Keratinocyte (primary cell): ENCODE data around the gene FBP1. TPM values are rescaled to one million over a fixed set of nuclear protein-coding genes. Genes with fewer than 3 reads are reported as not detected.

Experiments
- DNase-seq: peaks from one replicate; pipeline ENCODE4 v3.0.0-alpha.2; 2011; ENCODE audit warnings: low read depth, missing footprints, low spot score
- FAIRE-seq: peaks from 2 replicates; lab custom pipeline; 2011; peaks lifted over from hg19 to GRCh38; lab: Jason Lieb, UNC
- H2AFZ ChIP-seq: 2 replicates; pipeline ENCODE4 v1.6.0; 2012; ENCODE audit warnings: low read length, control low read depth, inconsistent platforms; ENCODE audit not compliant: control insufficient read depth
- H3K27ac ChIP-seq: 2 replicates; pipeline ENCODE4 v1.5.1; 2011; ENCODE audit warnings: low read length; ENCODE audit not compliant: control insufficient read depth, insufficient read depth
- H3K27me3 ChIP-seq: 3 replicates; pipeline ENCODE4 v1.6.0; 2011; ENCODE audit warnings: low read length; ENCODE audit not compliant: control insufficient read depth, insufficient read depth; ENCODE audit errors: extremely low read depth
- H3K36me3 ChIP-seq, 2 experiments: 2 replicates in 1 of 2; 3 replicates in 1 of 2; pipeline ENCODE4 v1.5.1; 2011; ENCODE audit warnings: low read length in 2 of 2, mild to moderate bottlenecking in 1 of 2; ENCODE audit not compliant: control insufficient read depth in 2 of 2, insufficient read depth in 2 of 2; ENCODE audit errors: extremely low read depth in 1 of 2
- H3K4me1 ChIP-seq: 3 replicates; pipeline ENCODE4 v1.5.1; 2011; ENCODE audit warnings: low read length; ENCODE audit not compliant: control insufficient read depth, insufficient read depth; ENCODE audit errors: extremely low read depth
- H3K4me2 ChIP-seq: 3 replicates; pipeline ENCODE4 v1.6.0; 2011; ENCODE audit warnings: low read depth, low read length; ENCODE audit not compliant: control insufficient read depth, insufficient read depth; ENCODE audit errors: extremely low read depth
- H3K4me3 ChIP-seq, 3 experiments: fragments of 200-600 bp in 1 of 3; sonication (generic) in 1 of 3; 2 replicates in 2 of 3; 3 replicates in 1 of 3; pipeline ENCODE4 v1.5.1; 2011 to 2016; ENCODE audit warnings: low read length in 3 of 3, mild to moderate bottlenecking in 3 of 3, control low read depth in 2 of 3, inconsistent platforms in 1 of 3, low read depth in 1 of 3, mixed read lengths in 1 of 3, mixed run types in 1 of 3, moderate library complexity in 1 of 3; ENCODE audit not compliant: control insufficient read depth in 2 of 3, insufficient read depth in 2 of 3; ENCODE audit errors: extremely low read depth in 1 of 3
- H3K79me2 ChIP-seq: 2 replicates; pipeline ENCODE4 v1.6.0; 2012; ENCODE audit warnings: low read length; ENCODE audit not compliant: control insufficient read depth, insufficient read depth
- H3K9ac ChIP-seq: 3 replicates; pipeline ENCODE4 v1.6.0; 2011; ENCODE audit warnings: low read length; ENCODE audit not compliant: control insufficient read depth, insufficient read depth; ENCODE audit errors: extremely low read depth
- H3K9me1 ChIP-seq: 3 replicates; pipeline ENCODE4 v1.6.0; 2011; ENCODE audit warnings: low read length; ENCODE audit not compliant: control insufficient read depth, insufficient read depth; ENCODE audit errors: extremely low read depth
- H3K9me3 ChIP-seq: 2 replicates; pipeline ENCODE4 v1.5.1; 2012; ENCODE audit warnings: low read depth, low read length; ENCODE audit not compliant: control insufficient read depth
- H4K20me1 ChIP-seq: 3 replicates; pipeline ENCODE4 v1.6.0; 2011; ENCODE audit warnings: low read length; ENCODE audit not compliant: control insufficient read depth, insufficient read depth; ENCODE audit errors: extremely low read depth
- EZH2 ChIP-seq: IDR thresholded peaks from one replicate; pipeline ENCODE4 v1.6.1; 2012; ENCODE audit warnings: inconsistent platforms, mild to moderate bottlenecking, low read length, moderate library complexity
- dilution Hi-C: fragments of 300-500 bp; cut with MboI; formaldehyde crosslinking; loops from one replicate; pipeline ENCODE4 v1.7.0; 2020; ENCODE audit warnings: low sequenced_read_pairs; ENCODE audit not compliant: extremely low pct_ligation_motif_present
- polyA plus RNA-seq, 5 experiments: library from polyadenylated mRNA; depleted of rRNA in 3 of 5; stranded (reverse) in 3 of 5; stranded (forward) in 1 of 5; unstranded in 1 of 5; fragments of >200 nt; gene quantifications; 1 replicate in 1 of 5; 2 replicates in 3 of 5; 3 replicates in 1 of 5; pipeline versions ENCODE4 v1.2.1 to v1.2.3, GENCODE V29; 2011 to 2012; ENCODE audit warnings: missing spikeins in 2 of 5, low read depth in 1 of 5, low replicate concordance in 1 of 5
- TF ChIP-seq, protein P1 (sequence below), 3 experiments: IDR thresholded peaks in 1 of 3; conservative IDR thresholded peaks in 1 of 3; optimal IDR thresholded peaks in 1 of 3; 2 replicates in 2 of 3; 3 replicates in 1 of 3; pipeline versions ENCODE3 to v1.5.1; 2011; ENCODE audit warnings: low read length in 3 of 3, mild to moderate bottlenecking in 3 of 3, moderate library complexity in 2 of 3, control low read depth in 1 of 3, inconsistent platforms in 1 of 3; ENCODE audit not compliant: insufficient read depth in 2 of 3; ENCODE audit errors: extremely low read depth in 1 of 3

Gene FBP1
- polyA plus RNA-seq, 1 donor (not counting 4 experiments of a cell fraction or from before 2014, with no cell fraction given), result 0.16 TPM

DNA sequence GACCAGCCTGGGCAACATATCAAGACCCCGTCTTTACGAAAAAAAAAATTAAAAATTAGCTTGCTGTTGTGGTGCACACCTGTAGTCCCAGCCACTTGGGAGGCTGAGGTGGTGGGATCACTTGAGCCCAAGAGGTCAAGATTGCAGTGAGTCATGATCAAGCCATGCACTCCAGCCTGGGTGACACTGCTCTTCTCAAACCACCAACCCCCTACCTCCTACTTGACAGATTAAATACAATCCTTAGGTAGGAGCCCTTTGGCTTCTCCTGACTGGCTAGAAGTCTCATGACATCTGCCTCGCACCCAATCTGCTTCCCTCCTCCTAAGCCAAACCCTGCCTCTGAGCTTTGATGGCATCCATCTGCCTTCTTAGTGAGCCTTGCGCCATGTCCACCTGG lies 11.6 kb upstream of the FBP1 start:
- TF ChIP-seq, protein P1, sequence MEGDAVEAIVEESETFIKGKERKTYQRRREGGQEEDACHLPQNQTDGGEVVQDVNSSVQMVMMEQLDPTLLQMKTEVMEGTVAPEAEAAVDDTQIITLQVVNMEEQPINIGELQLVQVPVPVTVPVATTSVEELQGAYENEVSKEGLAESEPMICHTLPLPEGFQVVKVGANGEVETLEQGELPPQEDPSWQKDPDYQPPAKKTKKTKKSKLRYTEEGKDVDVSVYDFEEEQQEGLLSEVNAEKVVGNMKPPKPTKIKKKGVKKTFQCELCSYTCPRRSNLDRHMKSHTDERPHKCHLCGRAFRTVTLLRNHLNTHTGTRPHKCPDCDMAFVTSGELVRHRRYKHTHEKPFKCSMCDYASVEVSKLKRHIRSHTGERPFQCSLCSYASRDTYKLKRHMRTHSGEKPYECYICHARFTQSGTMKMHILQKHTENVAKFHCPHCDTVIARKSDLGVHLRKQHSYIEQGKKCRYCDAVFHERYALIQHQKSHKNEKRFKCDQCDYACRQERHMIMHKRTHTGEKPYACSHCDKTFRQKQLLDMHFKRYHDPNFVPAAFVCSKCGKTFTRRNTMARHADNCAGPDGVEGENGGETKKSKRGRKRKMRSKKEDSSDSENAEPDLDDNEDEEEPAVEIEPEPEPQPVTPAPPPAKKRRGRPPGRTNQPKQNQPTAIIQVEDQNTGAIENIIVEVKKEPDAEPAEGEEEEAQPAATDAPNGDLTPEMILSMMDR (optimal IDR thresholded peaks at IDR 0.05 in 1 of 3, IDR thresholded peaks at IDR 0.05 in 1 of 3, conservative IDR thresholded peaks at IDR 0.05 in 1 of 3; ENCODE audit: extremely low read depth in 1 of 3, insufficient read depth in 2 of 3, low read length in 3 of 3), result no peak
- TF ChIP-seq EZH2, result no peak
- H3K9me3 ChIP-seq, result no peaks in the 10 kb centered on the region
- DNase-seq, result no peak
- H3K36me3 ChIP-seq, result no peaks in the 10 kb centered on the region
- no peaks in the 10 kb centered on the region for H3K9me1 ChIP-seq
- peaks cover 35% of the 10 kb centered on the region for H3K4me1 ChIP-seq
- H4K20me1 ChIP-seq, result no peaks in the 10 kb centered on the region
- H3K27ac ChIP-seq, result no peak overlapping the region
- H2AFZ ChIP-seq, result no peak overlapping the region
- H3K79me2 ChIP-seq, result no peaks in the 10 kb centered on the region
- dilution Hi-C loops, result no loop called here
- FAIRE-seq, result no peak
- H3K27me3 ChIP-seq, result no peaks in the 10 kb centered on the region
- H3K4me3 ChIP-seq, result no peak overlapping the region
- no peak overlapping the region for H3K9ac ChIP-seq
- H3K4me2 ChIP-seq, result no peak overlapping the region

DNA sequence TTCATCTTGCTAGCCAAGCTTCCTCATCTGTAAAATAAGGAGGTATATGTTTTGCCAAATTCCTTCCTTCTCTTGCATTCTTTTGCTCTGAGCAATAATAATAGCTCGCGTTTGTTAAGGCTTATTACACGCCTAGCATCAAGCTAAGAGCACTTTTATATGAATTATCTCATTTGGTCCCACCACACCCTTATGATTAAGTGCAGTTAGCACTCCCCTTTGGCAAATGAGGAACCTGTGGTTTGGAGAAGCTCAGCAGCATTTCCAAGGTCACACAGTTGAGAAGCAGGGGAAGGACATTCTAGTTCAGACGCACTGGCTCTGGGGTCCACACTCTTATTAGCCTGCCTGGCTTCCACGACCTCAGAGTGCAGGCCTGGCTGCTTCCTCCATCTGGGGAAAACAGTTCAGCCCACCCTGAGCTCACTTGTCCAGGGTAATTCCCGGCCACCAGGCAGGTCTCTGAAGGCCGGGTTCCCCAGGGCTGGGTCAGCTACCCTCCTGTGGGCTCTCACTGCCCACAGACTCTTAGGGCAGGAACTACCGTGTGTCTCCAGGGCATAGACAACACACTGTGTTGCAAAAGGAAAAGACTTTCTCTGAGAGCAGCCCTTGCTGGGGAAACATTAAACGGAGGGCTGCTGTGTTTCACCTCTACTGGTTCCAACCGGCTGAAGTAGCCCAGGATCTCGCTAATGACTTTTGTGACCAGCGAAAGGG lies 9.9 kb upstream of the FBP1 start:
- H3K9me3 ChIP-seq, result no peaks in the 10 kb centered on the region
- peaks cover 41% of the 10 kb centered on the region for H3K4me1 ChIP-seq
- TF ChIP-seq, protein P1 (optimal IDR thresholded peaks at IDR 0.05 in 1 of 3, IDR thresholded peaks at IDR 0.05 in 1 of 3, conservative IDR thresholded peaks at IDR 0.05 in 1 of 3; ENCODE audit: extremely low read depth in 1 of 3, insufficient read depth in 2 of 3, low read length in 3 of 3), result no peak
- no peak for TF ChIP-seq EZH2
- peak overlapping the region; percentile 49 for H3K9ac ChIP-seq
- no peaks in the 10 kb centered on the region for H3K36me3 ChIP-seq
- no peaks in the 10 kb centered on the region for H3K79me2 ChIP-seq
- H3K9me1 ChIP-seq, result no peaks in the 10 kb centered on the region
- H3K4me3 ChIP-seq, result peak overlapping the region in 1 of 3 experiments; percentile 16
- no peaks in the 10 kb centered on the region for H3K27me3 ChIP-seq
- dilution Hi-C loops, result no loop called here
- H2AFZ ChIP-seq, result no peak overlapping the region
- DNase-seq (peak; percentile 82), FAIRE-seq (peak; percentile 99)
- H4K20me1 ChIP-seq, result no peaks in the 10 kb centered on the region
- H3K27ac ChIP-seq, result peak overlapping the region; percentile 82
- peak overlapping the region; percentile 58 for H3K4me2 ChIP-seq
